Measurements from ENCODE around the gene RAD51B.

DNA sequence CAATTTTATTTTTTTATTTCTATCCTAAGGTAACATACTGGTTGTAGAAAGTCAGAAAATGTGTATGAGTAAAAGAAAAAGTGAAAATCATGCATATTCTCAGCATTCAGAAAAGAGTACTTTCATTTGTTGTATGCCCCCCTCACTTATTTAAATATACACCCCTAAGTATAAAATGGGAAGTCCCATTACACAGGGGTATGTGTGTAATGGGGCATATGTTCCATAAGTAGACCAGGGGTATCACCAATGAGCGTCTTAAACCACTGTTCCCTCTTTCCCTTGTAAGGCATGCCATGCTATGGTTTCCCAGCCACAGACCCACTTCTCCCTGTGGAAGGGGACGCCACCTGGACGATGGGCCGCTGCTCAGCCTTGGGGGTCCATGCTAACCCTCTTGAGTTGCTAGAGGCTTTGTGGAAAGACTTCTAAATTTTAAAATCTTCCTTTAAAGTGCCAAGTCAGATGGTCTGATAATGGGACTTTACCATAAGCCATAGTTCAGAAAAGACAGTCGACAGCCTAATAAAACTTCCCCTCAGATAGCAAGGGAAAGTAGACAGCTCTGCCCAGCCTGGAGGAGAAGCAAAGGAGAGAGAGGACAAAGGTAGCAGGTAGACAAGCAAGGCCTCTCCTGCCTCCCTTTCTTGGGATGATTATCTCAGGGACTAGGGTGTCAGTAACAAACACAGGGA, 855.1 kb downstream of the RAD51B start:
- TF ChIP-seq YY1 (IDR thresholded peaks at IDR 0.05; ENCODE audit: extremely low read depth, insufficient replicate concordance, low read depth, low read length), result no peak
- TF ChIP-seq, protein P1, sequence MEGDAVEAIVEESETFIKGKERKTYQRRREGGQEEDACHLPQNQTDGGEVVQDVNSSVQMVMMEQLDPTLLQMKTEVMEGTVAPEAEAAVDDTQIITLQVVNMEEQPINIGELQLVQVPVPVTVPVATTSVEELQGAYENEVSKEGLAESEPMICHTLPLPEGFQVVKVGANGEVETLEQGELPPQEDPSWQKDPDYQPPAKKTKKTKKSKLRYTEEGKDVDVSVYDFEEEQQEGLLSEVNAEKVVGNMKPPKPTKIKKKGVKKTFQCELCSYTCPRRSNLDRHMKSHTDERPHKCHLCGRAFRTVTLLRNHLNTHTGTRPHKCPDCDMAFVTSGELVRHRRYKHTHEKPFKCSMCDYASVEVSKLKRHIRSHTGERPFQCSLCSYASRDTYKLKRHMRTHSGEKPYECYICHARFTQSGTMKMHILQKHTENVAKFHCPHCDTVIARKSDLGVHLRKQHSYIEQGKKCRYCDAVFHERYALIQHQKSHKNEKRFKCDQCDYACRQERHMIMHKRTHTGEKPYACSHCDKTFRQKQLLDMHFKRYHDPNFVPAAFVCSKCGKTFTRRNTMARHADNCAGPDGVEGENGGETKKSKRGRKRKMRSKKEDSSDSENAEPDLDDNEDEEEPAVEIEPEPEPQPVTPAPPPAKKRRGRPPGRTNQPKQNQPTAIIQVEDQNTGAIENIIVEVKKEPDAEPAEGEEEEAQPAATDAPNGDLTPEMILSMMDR (IDR thresholded peaks at IDR 0.05 in 2 of 3, conservative IDR thresholded peaks at IDR 0.05 in 1 of 3; ENCODE audit: borderline replicate concordance in 1 of 3, insufficient read depth in 1 of 3, low read depth in 2 of 3, low read length in 2 of 3), result no peak
- no peak for TF ChIP-seq EGR1 (IDR thresholded peaks at IDR 0.05; ENCODE audit: low read depth)
- TF ChIP-seq, protein P2, sequence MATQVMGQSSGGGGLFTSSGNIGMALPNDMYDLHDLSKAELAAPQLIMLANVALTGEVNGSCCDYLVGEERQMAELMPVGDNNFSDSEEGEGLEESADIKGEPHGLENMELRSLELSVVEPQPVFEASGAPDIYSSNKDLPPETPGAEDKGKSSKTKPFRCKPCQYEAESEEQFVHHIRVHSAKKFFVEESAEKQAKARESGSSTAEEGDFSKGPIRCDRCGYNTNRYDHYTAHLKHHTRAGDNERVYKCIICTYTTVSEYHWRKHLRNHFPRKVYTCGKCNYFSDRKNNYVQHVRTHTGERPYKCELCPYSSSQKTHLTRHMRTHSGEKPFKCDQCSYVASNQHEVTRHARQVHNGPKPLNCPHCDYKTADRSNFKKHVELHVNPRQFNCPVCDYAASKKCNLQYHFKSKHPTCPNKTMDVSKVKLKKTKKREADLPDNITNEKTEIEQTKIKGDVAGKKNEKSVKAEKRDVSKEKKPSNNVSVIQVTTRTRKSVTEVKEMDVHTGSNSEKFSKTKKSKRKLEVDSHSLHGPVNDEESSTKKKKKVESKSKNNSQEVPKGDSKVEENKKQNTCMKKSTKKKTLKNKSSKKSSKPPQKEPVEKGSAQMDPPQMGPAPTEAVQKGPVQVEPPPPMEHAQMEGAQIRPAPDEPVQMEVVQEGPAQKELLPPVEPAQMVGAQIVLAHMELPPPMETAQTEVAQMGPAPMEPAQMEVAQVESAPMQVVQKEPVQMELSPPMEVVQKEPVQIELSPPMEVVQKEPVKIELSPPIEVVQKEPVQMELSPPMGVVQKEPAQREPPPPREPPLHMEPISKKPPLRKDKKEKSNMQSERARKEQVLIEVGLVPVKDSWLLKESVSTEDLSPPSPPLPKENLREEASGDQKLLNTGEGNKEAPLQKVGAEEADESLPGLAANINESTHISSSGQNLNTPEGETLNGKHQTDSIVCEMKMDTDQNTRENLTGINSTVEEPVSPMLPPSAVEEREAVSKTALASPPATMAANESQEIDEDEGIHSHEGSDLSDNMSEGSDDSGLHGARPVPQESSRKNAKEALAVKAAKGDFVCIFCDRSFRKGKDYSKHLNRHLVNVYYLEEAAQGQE (IDR thresholded peaks at IDR 0.05; ENCODE audit: low read depth), result no peak

Measured in HCT116 (cell line).